Astrocyte of the hippocampus (primary cell): Measurements from ENCODE around the gene COL6A3.
"Not testable (repeated sequence)": the region's sequence is repeated elsewhere in the genome, so short reads cannot be mapped to it uniquely, and the experiment has no call there.

ENCODE experiments used
- DNase-seq: peaks from one replicate; pipeline ENCODE4 v3.0.0; 2011; ENCODE audit warnings: low read depth, low spot score

COL6A3 gene

DNA sequence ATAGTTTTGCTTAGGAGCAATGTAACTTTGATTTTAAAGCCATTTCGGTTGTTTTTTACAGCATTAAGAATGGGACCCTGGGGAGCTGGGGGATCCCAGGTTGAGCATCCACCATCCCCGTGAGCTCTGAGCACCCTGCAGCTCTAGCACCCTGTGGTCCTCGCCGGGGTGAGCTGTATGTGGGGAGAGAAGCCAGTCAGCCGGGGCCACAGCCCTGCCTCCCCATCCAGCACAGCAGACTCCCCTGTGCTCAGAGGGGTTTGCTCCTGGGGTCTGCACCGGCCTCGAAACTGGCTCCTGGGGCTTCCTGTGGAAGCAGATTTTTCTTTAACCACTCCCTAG lies 1.3 kb downstream of the COL6A3 start:
- DNase-seq = no peak

DNA sequence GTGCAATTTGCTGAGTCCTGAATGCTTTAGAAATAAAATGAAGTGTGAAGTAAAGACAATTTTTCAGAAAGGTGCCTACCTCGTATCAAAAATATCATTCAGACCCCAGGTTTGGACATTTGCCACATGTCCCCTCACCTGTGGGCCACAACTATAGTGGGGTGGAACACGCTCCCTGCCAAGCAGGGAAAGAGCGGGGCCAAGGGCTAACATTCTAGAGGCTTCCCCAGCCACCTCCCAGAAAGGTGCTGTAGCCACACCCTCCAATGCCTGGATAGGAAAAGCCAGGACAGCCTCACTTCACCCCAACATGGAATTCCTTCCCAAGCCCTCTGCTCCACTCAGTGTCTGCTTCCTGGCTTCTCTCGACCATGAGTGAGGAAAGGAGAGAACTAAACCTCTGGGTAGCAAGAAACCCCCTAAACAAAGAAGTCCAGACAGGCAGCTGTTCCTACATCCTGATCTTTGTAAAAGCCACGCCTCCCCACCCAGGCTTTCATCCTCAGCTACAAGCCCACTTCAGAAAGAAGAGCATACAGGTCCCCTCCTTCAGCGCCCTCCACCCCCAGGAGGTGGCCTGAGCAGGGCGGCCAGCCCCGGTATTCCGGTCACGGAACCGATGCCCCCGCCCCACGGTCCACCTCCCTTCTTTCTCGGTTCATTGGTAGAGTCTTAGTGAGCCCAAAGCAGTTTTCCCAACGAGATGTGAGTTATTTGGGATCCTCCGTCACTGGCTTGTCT lies 2.1 kb downstream of the COL6A3 start:
- DNase-seq = no peak

DNA sequence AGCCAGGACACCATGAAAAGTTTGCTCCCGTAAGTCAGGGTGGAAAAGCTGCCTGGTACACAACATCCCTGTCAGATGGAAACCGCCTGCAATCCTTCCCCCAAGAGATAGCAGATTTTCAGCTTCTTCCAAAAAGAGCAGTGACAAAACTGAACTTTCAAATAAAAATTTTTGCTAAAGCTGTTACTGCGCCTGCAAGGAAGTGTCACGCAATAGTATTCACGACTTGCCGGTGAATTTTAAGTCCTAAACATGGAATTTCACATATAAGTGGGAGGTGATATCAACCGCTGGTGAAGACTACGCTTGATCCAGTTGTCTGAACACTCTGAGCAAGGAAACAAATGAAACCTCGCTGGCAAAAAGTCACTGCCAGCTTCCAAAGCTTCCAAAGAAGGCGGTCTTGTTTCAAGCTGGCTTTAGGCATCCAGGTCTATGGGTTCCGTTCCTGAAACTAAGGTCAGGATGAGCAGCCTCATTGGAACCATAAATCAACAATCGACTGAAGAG lies 2.8 kb downstream of the COL6A3 start:
- no peak for DNase-seq

DNA sequence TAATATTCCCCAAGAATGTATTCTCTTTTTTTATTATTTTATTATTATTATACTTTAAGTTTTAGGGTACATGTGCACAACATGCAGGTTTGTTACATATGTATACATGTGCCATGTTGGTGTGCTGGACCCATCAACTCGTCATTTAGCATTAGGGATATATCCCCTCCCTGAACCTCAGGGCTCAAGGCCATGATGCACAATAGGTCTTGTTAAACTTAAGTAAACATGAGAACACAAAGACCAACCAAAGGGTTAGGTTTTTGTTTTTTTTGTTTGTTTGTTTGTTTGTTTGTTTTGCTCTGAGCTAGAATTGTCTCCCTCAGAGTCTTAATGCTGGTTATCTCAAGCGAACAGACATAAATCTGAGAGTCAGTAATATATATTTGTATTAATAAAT lies 4.7 kb downstream of the COL6A3 start:
- not testable (repeated sequence) for DNase-seq

DNA sequence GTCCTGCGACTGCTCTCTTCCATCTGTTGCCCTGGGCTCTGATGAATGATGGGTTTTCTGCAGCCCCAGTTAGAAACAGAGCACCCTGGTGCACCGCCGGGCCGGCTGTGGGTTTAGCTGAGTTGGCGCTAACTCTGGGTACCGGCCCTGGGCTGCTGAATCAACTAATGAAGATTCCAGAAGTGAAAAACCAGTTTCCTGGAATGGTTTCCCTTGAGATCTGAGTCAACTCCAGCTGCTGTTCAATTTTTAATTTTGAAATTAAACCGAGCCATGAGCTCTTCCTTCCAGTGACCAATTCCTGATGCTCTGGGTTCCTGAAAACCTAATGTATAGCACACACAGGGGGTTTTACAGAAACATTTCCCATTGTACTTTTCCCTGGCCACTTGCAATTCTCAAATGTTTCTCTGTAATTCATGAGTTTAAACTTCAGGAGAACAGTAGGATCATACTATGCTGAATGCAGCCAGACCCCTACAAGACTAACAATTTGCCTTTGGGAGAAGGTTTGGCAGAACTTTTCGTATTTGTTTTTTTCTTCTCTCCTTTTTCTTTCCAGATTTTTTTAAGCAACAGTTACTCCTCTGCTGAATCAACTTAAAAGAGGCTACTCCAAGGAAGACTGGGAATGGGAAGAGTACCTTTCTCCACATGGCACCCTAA lies 5.5 kb downstream of the COL6A3 start:
- DNase-seq = no peak

DNA sequence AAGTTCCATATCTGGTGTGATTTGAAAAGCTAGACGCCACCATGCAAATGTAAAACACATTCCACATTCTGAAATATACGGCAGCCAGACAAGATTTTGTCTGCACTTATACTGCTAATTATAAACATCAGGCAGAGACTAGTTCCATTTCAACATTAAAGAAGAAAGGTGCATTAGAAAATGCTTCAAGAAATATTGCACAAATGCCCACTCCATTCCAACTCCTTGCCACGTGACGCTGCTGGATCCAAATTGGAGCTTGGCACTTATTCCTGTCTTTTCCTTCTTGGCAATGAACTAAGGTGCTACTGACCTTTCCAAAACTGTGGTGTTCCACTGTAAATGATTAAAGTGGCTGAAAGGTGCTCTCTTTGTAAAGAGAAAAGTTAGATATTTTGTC lies 6.3 kb downstream of the COL6A3 start:
- no peak for DNase-seq

DNA sequence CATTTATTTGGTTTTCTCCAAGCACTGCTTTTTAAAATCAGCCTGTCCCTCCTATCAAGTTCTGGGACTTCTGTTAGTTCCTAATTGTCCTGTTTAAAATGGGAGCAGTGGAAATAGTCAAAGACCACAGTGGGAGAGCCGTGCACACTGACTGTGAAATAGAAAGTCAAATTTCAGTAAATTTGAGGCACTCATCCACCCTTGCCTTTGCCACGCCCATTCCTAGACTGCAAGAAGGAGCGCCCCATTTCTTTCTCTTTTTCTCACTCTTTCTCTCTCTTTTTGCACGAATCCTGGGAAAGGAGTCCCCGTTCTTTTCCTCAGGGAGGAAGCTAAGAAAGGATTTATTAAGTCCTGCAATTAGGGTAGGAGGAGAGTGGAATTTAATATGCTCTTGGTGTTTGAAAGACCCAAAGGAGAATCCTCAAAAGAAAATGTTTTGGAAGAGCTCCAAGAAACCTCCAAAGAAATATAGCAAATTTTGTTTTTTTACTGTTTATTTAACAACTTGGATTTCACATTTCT lies 7.5 kb downstream of the COL6A3 start:
- no peak for DNase-seq

DNA sequence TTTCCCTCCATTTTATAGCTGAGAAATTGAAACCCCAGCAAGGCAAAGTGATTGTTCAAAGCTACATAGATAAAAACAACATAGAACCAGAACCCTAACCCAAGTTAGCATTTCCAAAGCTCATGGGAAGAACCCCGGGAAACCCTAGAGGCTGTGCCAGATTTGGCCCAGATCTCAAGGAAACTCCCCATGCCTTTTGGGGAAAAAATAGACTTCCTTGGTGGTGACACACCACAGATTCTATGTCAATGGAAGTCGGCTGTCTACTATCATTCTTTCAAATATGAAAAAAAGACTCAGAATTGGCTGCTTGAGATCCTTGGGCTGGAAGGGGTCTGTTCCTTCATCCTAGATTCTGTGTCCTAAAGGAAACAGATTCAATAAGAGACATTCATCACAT lies 8.4 kb downstream of the COL6A3 start:
- DNase-seq = no peak

DNA sequence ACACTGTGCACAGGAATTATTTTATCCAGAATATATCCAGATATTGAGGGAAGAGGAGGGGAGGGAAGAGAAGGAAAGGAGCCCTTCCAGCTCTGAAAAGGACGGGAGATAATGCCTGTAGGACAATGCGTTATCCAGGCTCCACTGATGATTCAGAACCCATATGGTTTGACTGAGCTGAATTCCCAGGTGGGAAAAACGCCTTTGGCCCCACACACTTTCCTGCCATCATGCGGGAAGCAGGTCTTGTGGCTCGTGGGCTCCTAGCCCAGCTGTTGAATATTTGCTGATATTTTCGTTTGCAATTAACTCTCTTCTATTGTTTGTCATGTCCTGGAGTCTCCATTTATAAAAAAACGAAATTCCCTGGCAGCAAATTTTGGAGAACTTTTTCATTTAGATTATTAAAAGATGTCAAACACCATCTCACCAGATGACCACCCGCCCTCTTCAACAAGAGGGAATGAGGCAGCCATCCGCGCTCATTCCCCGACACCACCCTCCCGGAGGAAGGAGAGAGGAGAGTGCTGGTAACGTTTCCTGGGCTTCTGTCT lies 8.9 kb downstream of the COL6A3 start:
- DNase-seq = no peak

DNA sequence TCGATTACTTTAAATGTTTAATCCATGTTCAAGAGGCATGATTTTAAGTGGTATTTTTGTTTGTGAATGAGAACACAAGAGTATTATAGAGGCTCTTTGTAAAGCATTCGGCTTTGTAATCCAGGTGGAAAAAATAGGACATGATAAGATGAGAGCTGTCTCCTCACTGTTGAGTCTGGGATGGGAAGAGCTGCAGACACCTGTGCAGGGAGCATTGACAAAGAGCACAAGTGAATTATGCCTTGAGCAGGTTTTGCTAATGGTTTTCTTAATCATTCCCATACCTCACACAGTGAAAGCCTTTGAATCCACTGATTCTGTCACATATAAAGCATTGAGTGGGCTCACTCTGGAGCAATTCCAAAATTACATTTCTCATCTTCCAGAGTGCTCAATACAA lies 9.6 kb downstream of the COL6A3 start:
- no peak for DNase-seq

DNA sequence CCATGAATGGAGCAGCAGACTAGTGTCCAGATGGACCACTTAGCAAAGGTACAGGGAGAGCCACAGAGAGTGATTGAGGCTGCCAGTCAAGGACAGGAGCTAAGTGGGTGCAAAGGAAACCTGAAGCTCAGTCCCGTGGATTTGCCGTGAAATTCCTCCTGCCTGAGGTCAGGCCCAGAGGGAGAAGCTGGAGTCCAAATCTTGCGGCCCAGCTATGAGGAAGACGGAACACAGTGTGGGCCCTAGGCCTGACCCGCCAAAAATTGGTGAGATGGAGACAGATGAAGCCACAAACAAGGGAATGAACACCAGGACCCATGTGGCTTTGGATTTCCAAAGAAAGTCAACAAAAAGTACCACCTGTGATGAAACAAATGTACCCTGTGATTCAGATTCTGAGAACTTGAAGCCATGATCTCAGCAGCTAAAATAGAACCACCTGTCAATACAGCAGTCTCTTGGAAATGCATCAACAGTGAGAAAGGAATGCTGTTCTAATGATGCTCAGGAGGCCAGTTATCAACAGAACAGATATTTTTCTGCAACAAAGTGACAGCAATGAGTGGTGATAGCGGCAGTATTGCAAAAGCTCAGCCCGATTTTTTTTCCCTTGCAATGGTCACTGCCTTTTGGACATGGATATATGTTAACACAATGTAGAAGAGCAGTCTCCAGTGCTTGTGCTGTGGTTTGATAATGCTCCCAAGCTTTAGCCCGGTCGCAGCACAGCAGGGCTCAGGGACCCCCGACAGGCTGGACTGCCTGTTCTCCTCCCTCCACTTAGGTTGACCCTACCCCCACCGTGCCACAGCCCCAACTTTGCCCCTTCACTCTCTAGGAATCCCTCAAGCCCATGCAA lies 10.7 kb downstream of the COL6A3 start:
- peak; percentile 14 for DNase-seq

DNA sequence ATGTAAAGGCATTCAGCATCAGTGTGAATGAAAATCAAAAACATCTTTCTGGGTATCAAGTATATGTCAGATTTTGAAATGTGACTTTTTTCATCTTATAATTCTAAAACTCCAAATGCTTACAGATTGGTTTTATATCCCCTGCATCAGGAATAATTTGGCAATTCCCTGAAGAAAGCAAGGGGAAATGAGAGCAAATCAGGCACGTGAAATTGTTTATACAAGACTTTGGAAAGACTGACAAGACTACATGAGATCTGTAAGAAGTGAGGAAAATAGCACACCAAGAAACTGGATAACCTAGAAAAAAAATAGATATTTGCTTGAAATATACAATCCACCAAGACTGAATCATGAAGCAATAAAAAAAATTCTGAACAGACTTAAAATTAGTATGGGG lies 13.8 kb downstream of the COL6A3 start:
- no peak for DNase-seq

DNA sequence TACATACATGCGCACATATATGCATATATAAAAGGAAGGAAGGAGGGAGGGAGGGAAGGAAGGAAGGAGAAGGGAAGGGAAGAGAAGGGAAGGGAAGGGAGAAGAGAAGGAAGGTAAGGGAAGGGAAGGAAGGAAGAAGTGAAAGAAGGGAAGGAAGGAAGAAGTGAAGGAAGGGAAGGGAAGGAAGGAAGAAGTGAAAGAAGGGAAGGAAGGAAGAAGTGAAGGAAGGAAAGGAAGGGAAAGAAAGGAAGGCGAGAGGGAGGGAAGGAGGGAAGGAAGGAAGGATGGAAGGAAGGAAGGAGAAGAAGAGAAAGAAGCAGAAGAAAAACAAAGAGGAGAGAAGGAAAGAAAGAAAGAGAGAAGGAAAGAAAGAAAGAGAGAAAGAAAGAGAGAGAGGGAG lies 16.9 kb downstream of the COL6A3 start:
- no peak for DNase-seq

DNA sequence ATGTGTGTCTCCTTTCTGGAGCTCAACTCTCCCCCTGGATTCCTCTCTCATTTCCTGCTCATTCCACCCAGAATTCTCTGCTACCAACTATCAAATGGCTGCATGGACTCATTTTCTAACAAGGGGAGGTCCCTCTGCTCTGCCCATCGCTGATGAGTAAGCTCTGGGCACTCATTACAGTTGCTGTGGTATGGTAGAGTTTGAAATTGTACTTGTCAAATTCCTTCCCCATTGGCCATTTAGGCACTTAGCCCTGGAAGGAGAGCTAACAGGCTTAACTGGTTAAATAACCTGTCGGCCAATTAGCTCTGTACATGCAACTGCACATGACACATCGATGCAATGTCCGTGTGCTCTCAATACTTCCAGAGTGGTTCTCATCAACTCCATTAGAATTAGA lies 20.4 kb downstream of the COL6A3 start:
- peak; percentile 19 for DNase-seq

DNA sequence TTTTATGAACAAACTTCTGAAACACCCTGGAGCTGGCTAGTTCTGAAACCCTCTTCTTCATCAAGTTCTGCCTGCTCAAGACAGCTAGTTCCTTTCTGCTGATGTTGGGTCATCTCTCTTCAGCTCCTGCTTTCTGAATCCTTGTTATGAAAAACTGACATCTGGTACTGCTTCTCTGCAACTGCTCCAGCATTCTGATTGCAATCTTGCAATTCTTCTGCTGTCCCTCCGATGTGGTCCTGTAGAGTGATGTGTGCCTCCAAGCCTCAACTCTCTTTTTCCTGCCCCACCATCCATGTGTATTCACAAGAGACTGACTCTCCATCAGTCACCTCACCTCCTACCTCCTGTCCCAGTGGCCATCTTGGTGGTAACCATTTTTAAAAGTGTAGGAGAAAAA lies 21.8 kb downstream of the COL6A3 start:
- no peak for DNase-seq

DNA sequence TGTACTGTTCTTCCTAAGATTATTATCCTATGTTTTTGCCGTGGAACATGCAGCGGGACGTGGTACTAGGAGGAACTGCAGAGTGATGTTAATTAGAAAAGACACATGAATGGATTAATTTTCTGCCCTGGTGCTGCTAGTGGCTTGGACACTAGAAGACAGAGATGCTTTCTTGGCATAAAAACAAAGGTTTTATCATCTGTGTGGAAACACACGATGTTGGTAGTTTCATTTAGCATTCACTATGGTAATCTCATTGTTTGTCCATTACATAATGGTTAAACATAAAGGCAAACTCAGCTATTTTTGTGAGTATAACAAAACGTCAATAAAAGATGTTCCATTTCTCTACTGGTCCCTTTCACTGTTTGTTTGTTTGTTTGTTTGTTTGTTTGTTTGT lies 22.8 kb downstream of the COL6A3 start:
- no peak for DNase-seq

DNA sequence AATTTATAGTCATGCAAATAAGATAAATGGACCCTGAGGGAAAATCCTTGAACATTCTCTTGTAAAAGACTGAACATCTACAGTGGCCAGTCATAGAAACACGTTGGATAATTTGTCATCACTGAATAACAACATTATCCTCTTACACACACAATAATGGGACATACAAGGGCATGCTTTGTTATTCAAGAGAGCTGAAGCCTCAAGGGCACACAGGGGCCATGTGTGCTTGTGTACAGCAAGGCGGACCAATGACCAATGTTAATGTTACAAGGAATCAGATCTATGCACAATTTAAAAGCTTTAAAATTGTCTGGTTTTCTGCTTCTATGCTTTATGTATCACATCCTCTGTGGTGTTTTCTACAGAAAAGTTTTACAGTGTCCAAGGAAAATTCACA lies 23.7 kb downstream of the COL6A3 start:
- no peak for DNase-seq

DNA sequence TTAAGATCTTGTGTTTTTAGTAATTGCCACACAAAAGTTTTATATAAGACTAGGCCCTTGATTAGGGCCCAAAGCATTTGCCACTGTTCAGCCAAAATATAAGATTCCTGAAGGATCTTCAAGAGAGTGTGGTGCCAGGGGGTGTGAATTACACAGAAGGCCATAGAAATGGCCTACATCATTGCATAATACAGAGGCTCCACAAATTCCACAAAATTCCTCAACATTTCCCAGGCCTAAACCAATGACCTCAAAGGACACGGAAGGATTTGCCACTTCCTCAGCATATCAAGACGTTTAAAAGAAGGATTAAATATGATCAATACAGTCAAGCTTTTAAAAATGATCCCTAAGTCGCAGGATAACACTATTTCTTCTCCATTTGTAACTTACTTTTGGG lies 24.1 kb downstream of the COL6A3 start:
- no peak for DNase-seq

DNA sequence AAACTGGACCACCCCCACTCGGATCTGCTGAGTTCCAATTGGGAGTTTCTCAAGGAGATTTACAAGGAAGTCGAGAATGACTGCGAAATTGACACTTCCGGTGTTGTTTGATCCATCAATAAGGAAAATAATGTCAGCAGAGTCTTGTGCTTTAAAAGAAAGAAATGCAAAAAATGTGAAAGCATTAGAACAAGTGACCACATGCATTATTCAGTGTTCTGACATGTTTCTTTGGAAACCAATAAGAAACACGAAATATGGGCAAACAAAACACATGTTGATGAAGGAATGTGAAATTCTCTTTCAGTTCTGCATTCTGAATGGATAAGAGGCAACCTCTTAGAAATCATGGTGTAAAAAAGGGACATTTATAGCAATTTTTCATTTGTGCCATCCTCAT lies 25.9 kb downstream of the COL6A3 start:
- peak; percentile 43 for DNase-seq

DNA sequence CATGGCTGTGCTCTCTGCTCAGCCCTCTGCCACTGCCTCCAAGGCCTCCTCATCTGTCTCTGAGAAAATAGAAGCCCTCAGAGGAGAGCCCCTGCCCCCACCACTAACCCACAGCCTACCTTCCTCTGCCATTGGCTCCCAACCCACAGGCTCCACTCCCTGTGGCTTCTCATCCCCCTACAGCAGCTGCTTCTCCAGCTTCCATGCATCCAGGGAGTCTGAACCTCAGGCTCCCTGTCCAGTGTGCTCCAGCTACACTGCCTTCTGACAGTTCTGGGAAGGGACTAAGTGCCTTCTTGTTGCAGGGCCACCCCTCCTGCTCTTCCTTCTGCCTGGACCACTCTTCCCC lies 29.3 kb downstream of the COL6A3 start:
- DNase-seq = no peak

DNA sequence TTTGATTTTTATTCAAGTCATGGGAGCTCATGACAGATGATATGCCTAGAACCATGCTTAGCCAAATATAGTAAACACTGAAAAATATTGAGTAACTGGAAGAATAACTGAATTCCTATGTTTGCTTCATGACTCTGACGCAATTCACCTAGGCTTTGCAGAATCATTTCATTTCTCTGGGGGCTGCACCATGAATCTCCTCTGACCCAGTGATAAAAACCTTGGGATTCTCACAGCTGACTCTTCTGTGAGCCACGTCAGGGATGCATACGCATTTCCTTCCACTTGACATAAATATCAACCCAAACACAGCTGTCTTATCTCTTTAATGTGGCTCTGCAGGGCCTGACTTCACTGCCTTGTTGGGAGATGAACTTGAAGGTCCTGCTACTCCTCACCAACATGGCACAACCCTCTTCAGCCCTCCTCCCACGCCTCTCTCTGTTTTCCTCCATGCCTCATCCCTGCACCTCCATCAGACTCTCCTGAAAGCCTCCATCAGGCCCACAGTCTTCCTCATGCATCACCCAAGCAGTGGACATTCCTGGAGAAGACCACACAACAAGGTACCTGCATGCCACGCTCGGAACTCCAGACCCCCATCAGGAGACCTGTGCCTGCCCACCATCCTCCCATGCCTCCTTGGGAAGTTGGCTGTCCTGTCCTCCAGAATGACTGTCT lies 29.8 kb downstream of the COL6A3 start:
- DNase-seq = no peak

DNA sequence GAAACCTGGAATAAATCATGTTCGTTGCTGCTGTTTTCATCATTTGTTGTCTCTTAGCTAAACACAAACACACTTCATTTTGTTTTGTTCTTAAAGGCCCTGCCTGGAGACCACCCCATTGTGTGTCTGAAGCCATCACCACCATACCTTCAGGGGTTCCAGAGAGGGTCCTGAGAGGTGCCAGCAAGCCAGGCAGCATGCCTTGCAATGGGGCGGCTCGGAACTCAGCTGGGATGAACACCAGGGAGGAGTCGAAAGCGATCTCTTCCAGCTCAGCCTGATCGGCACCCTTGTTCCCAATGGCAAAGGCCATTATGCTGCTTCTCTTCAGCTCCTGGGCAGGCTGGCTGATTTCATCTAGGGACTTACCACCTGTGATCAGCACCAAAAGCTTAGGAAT lies 33.2 kb downstream of the COL6A3 start:
- DNase-seq = no peak
